ENCODE results near the gene LMF1. TPM values are rescaled to one million over a fixed set of nuclear protein-coding genes. Genes with fewer than 3 reads are reported as not detected.
"Not testable (repeated sequence)": the region's sequence is repeated elsewhere in the genome, so short reads cannot be mapped to it uniquely, and the experiment has no call there.

LMF1 gene
- polyA plus RNA-seq, 1 donor, result 18.7 TPM

GRCh38 chr16:971981-972315, 1.2 kb upstream of the LMF1 start:
- DNase-seq, result no peak

- no peak for DNase-seq
Measured at GRCh38 chr16:971582-971905, 760 bp upstream of the LMF1 start.

GRCh38 chr16:970386-970765, 408 bp downstream of the LMF1 start:
- no peak for DNase-seq

GRCh38 chr16:969508-970385, 1.0 kb downstream of the LMF1 start:
- no peak for DNase-seq

- no peak for DNase-seq
Measured at GRCh38 chr16:968620-969019, 2.2 kb downstream of the LMF1 start.

GRCh38 chr16:967546-968295, 3.1 kb downstream of the LMF1 start:
- DNase-seq, result no peak

GRCh38 chr16:967077-967541, 3.7 kb downstream of the LMF1 start:
- no peak for DNase-seq

GRCh38 chr16:966505-966904, 4.3 kb downstream of the LMF1 start:
- no peak for DNase-seq

GRCh38 chr16:966035-966434, 4.7 kb downstream of the LMF1 start:
- DNase-seq, result no peak

GRCh38 chr16:965487-965886, 5.3 kb downstream of the LMF1 start:
- no peak for DNase-seq

- no peak for DNase-seq
Measured at GRCh38 chr16:965036-965395, 5.8 kb downstream of the LMF1 start.

- DNase-seq, result no peak
Measured at GRCh38 chr16:964356-965035, 6.3 kb downstream of the LMF1 start.

- DNase-seq, result no peak
Measured at GRCh38 chr16:963913-964312, 6.9 kb downstream of the LMF1 start.

GRCh38 chr16:962901-963814, 7.6 kb downstream of the LMF1 start:
- no peak for DNase-seq

GRCh38 chr16:962366-962765, 8.4 kb downstream of the LMF1 start:
- no peak for DNase-seq

- DNase-seq, result no peak
Measured at GRCh38 chr16:959232-960040, 11.3 kb downstream of the LMF1 start.

- not testable (repeated sequence) for DNase-seq
Measured at GRCh38 chr16:955766-956165, 15.0 kb downstream of the LMF1 start.

GRCh38 chr16:953818-954217, 17.0 kb downstream of the LMF1 start:
- DNase-seq, result not testable (repeated sequence)

GRCh38 chr16:952321-952720, 18.5 kb downstream of the LMF1 start:
- no peak for DNase-seq

- no peak for DNase-seq
Measured at GRCh38 chr16:951660-952301, 19.0 kb downstream of the LMF1 start.
